Measurements from ENCODE around the gene DLL4.

Gene DLL4

GRCh38 chr15:40926659-40927494 lies 2.3 kb upstream of the DLL4 start:
- no peak for DNase-seq (ENCODE audit: low read depth in 1 of 2, low spot score in 1 of 2)

GRCh38 chr15:40927495-40927872 lies 1.7 kb upstream of the DLL4 start:
- no peak for DNase-seq (ENCODE audit: low read depth in 1 of 2, low spot score in 1 of 2)

- DNase-seq (ENCODE audit: low read depth in 1 of 2, low spot score in 1 of 2), result no peak
These were observed 1.0 kb upstream of the DLL4 start for GRCh38 chr15:40927873-40928806.

GRCh38 chr15:40929660-40930429 lies 705 bp downstream of the DLL4 start:
- no peak for DNase-seq (ENCODE audit: low read depth in 1 of 2, low spot score in 1 of 2)

- peak in 1 of 2 donors; percentile 50 for DNase-seq (ENCODE audit: low read depth in 1 of 2, low spot score in 1 of 2)
These were observed 1.5 kb downstream of the DLL4 start for GRCh38 chr15:40930430-40931299.

GRCh38 chr15:40931300-40932142 lies 2.4 kb downstream of the DLL4 start:
- no peak for DNase-seq (ENCODE audit: low read depth in 1 of 2, low spot score in 1 of 2)

GRCh38 chr15:40932156-40932555 lies 3.0 kb downstream of the DLL4 start:
- no peak for DNase-seq (ENCODE audit: low read depth in 1 of 2, low spot score in 1 of 2)

GRCh38 chr15:40932649-40933516 lies 3.7 kb downstream of the DLL4 start:
- no peak for DNase-seq (ENCODE audit: low read depth in 1 of 2, low spot score in 1 of 2)

- DNase-seq (ENCODE audit: low read depth in 1 of 2, low spot score in 1 of 2), result no peak
These were observed 4.4 kb downstream of the DLL4 start for GRCh38 chr15:40933517-40933902.

GRCh38 chr15:40934457-40934856 lies 5.3 kb downstream of the DLL4 start:
- DNase-seq (ENCODE audit: low read depth in 1 of 2, low spot score in 1 of 2), result no peak

GRCh38 chr15:40936234-40936708 lies 7.1 kb downstream of the DLL4 start:
- no peak for DNase-seq (ENCODE audit: low read depth in 1 of 2, low spot score in 1 of 2)

- no peak for DNase-seq (ENCODE audit: low read depth in 1 of 2, low spot score in 1 of 2)
These were observed 7.8 kb downstream of the DLL4 start for GRCh38 chr15:40936709-40937666.

- no peak for DNase-seq (ENCODE audit: low read depth in 1 of 2, low spot score in 1 of 2)
These were observed 8.8 kb downstream of the DLL4 start for GRCh38 chr15:40937762-40938535.

GRCh38 chr15:40938536-40938870 lies 9.4 kb downstream of the DLL4 start:
- DNase-seq (ENCODE audit: low read depth in 1 of 2, low spot score in 1 of 2), result no peak

GRCh38 chr15:40940296-40940801 lies 11.2 kb downstream of the DLL4 start:
- DNase-seq (ENCODE audit: low read depth in 1 of 2, low spot score in 1 of 2), result no peak

- no peak for DNase-seq (ENCODE audit: low read depth in 1 of 2, low spot score in 1 of 2)
These were observed 12.0 kb downstream of the DLL4 start for GRCh38 chr15:40941068-40941527.

Data from stimulated activated CD4-positive, alpha-beta T cell treated with anti-CD3 and anti-CD28 coated beads, Interleukin-15, amount 100 ng/mL, for 1 hour (primary cell).